Putamen (tissue), 1 donor: ENCODE results near the gene CCNI2.

ENCODE experiments used
- DNase-seq: peaks from one replicate; pipeline ENCODE4 v3.0.0-alpha.2; 2016; ENCODE audit warnings: low spot score

The CCNI2 gene

GRCh38 chr5:132746954-132747615 lies at the start of gene CCNI2:
TSS of gene CCNI2 (plus strand) at chr5:132747426. CDS start at chr5:132747496, 70 bp downstream.
- no peak for DNase-seq

- DNase-seq: no peak
These were observed 42.4 kb upstream of the CCNI2 start for GRCh38 chr5:132704875-132705274.

- no peak for DNase-seq
These were observed 38.6 kb upstream of the CCNI2 start for GRCh38 chr5:132708645-132709044.

GRCh38 chr5:132714456-132715307 lies 32.5 kb upstream of the CCNI2 start:
- DNase-seq: no peak

GRCh38 chr5:132718544-132719312 lies 28.5 kb upstream of the CCNI2 start:
- DNase-seq: no peak

- DNase-seq: no peak
These were observed 21.5 kb upstream of the CCNI2 start for GRCh38 chr5:132725745-132726144.

GRCh38 chr5:132729896-132730295 lies 17.3 kb upstream of the CCNI2 start:
- DNase-seq: no peak

- no peak for DNase-seq
These were observed 13.6 kb upstream of the CCNI2 start for GRCh38 chr5:132733499-132734148.

- no peak for DNase-seq
These were observed 12.5 kb upstream of the CCNI2 start for GRCh38 chr5:132734687-132735086.

- peak; percentile 98 for DNase-seq
These were observed 10.1 kb upstream of the CCNI2 start, which contains the start of gene KIF3A for GRCh38 chr5:132736853-132737833. TSS of gene KIF3A (minus strand) at chr5:132737546. CDS start at chr5:132737419, 127 bp downstream.

GRCh38 chr5:132737982-132738681 lies 9.1 kb upstream of the CCNI2 start:
- DNase-seq: no peak

- DNase-seq: no peak
These were observed 8.0 kb upstream of the CCNI2 start for GRCh38 chr5:132739232-132739631.

- no peak for DNase-seq
These were observed 5.1 kb upstream of the CCNI2 start for GRCh38 chr5:132742158-132742557.

- DNase-seq: no peak
These were observed 4.6 kb upstream of the CCNI2 start for GRCh38 chr5:132742626-132743025.

- DNase-seq: no peak
These were observed 2.6 kb upstream of the CCNI2 start for GRCh38 chr5:132744659-132745058.

GRCh38 chr5:132746592-132746953 lies 653 bp upstream of the CCNI2 start:
- no peak for DNase-seq

- no peak for DNase-seq
These were observed 602 bp downstream of the CCNI2 start for GRCh38 chr5:132747616-132748440.

- DNase-seq: no peak
These were observed 1.3 kb downstream of the CCNI2 start for GRCh38 chr5:132748522-132749000.

- DNase-seq: no peak
These were observed 2.3 kb downstream of the CCNI2 start for GRCh38 chr5:132749506-132749905.
